Mesenchymal stem cell (in vitro differentiated cells and primary cell): ENCODE measurements around the gene PIKFYVE.
A peak's percentile ranks its signal among the peaks of the same experiment; 100 is the strongest.

Experiments used
- DNase-seq: peaks from one replicate; pipeline ENCODE4 v3.0.0-alpha.2; 2013
- H2AFZ ChIP-seq: one replicate; pipeline ENCODE4 v1.6.1; 2013; ENCODE audit warnings: low read depth, mild to moderate bottlenecking, control low read depth, inconsistent platforms, low read length, moderate library complexity
- H2AK5ac ChIP-seq: 2 replicates; pipeline ENCODE4 v1.6.1; 2013; ENCODE audit warnings: low read length, moderate library complexity, mild to moderate bottlenecking, inconsistent platforms; ENCODE audit not compliant: severe bottlenecking
- H2BK120ac ChIP-seq: one replicate; pipeline ENCODE4 v1.6.1; 2013; ENCODE audit warnings: low read depth, mild to moderate bottlenecking, inconsistent platforms, low read length, moderate library complexity
- H2BK12ac ChIP-seq, 2 experiments: one replicate each; pipeline ENCODE4 v1.6.1; 2013; ENCODE audit warnings: inconsistent platforms in 2 of 2, low read length in 2 of 2, mild to moderate bottlenecking in 2 of 2, moderate library complexity in 2 of 2, control low read depth in 1 of 2
- H2BK15ac ChIP-seq: one replicate; pipeline ENCODE4 v1.6.1; 2013; ENCODE audit warnings: mild to moderate bottlenecking, low read depth, inconsistent platforms; ENCODE audit not compliant: poor library complexity, severe bottlenecking
- H2BK5ac ChIP-seq: 2 replicates; pipeline ENCODE4 v1.6.1; 2013; ENCODE audit warnings: low read depth, mild to moderate bottlenecking, low read length, control low read depth, inconsistent platforms; ENCODE audit not compliant: poor library complexity, severe bottlenecking
- H3K14ac ChIP-seq, 2 experiments: one replicate each; pipeline ENCODE4 v1.6.1; 2013; ENCODE audit warnings: inconsistent platforms in 2 of 2, low read length in 2 of 2, control low read depth in 1 of 2, mild to moderate bottlenecking in 1 of 2, moderate library complexity in 1 of 2
- H3K18ac ChIP-seq, 2 experiments: one replicate each; pipeline ENCODE4 v1.6.1; 2013; ENCODE audit warnings: inconsistent platforms in 2 of 2, low read length in 2 of 2, control low read depth in 1 of 2, low read depth in 1 of 2, mild to moderate bottlenecking in 1 of 2
- H3K23ac ChIP-seq, 2 experiments: one replicate each; pipeline ENCODE4 v1.6.1; 2013; ENCODE audit warnings: inconsistent platforms in 2 of 2, low read length in 2 of 2, mild to moderate bottlenecking in 2 of 2, moderate library complexity in 2 of 2, control low read depth in 1 of 2
- H3K27ac ChIP-seq: 2 replicates; pipeline ENCODE4 v1.5.1; 2013; ENCODE audit warnings: mild to moderate bottlenecking, moderate library complexity, low read length, control low read depth, inconsistent platforms; ENCODE audit not compliant: poor library complexity, severe bottlenecking
- H3K27me3 ChIP-seq, 2 experiments: 2 replicates each; pipeline versions ENCODE4 v1.6.1 to v1.7.0; 2013; ENCODE audit warnings: low read length in 2 of 2, mild to moderate bottlenecking in 2 of 2, moderate library complexity in 2 of 2, control low read depth in 1 of 2, inconsistent platforms in 1 of 2; ENCODE audit not compliant: control insufficient read depth in 1 of 2, insufficient read depth in 1 of 2
- H3K36me3 ChIP-seq, 2 experiments: 2 replicates each; pipeline versions ENCODE4 v1.6.1 to v1.7.0; 2013; ENCODE audit warnings: low read length in 2 of 2, control low read depth in 1 of 2, inconsistent platforms in 1 of 2, low read depth in 1 of 2, mild to moderate bottlenecking in 1 of 2; ENCODE audit not compliant: insufficient read depth in 2 of 2, control insufficient read depth in 1 of 2
- H3K4ac ChIP-seq, 2 experiments: one replicate each; pipeline ENCODE4 v1.6.1; 2013; ENCODE audit warnings: inconsistent platforms in 2 of 2, low read length in 2 of 2, mild to moderate bottlenecking in 2 of 2, moderate library complexity in 2 of 2, control low read depth in 1 of 2, low read depth in 1 of 2
- H3K4me1 ChIP-seq: 2 replicates; pipeline ENCODE4 v1.6.1; 2013; ENCODE audit warnings: low read depth, low read length, control low read depth; ENCODE audit not compliant: control insufficient read depth, insufficient read depth
- H3K4me2 ChIP-seq: 2 replicates; pipeline ENCODE4 v1.6.1; 2013; ENCODE audit warnings: low read length, mild to moderate bottlenecking, inconsistent platforms; ENCODE audit not compliant: poor library complexity, severe bottlenecking
- H3K4me3 ChIP-seq, 2 experiments: 2 replicates each; pipeline versions ENCODE4 v1.5.1 to v1.7.0; 2013; ENCODE audit warnings: low read length in 2 of 2, mild to moderate bottlenecking in 2 of 2, control low read depth in 1 of 2, low read depth in 1 of 2; ENCODE audit not compliant: insufficient read depth in 1 of 2
- H3K79me1 ChIP-seq: replicated peaks from 2 replicates; pipeline ENCODE4 v1.6.1; 2013; ENCODE audit warnings: mild to moderate bottlenecking, control low read depth, low read length, inconsistent platforms; ENCODE audit not compliant: poor library complexity, severe bottlenecking
- H3K9ac ChIP-seq: 2 replicates; pipeline ENCODE4 v1.7.0; 2013; ENCODE audit warnings: mild to moderate bottlenecking, low read length, moderate library complexity
- H3K9me3 ChIP-seq: 2 replicates; pipeline ENCODE4 v1.7.0; 2013; ENCODE audit warnings: mild to moderate bottlenecking, low read length; ENCODE audit not compliant: control insufficient read depth
- H4K8ac ChIP-seq: one replicate; pipeline ENCODE4 v1.6.1; 2013; ENCODE audit warnings: inconsistent platforms, mild to moderate bottlenecking, low read length, moderate library complexity
- H4K91ac ChIP-seq: one replicate; pipeline ENCODE4 v1.6.1; 2013; ENCODE audit warnings: mild to moderate bottlenecking, low read length, inconsistent platforms
- WGBS: methylation state at CpG from one replicate; pipeline ENCODE4 v1.1.7; 2013; ENCODE audit warnings: mixed read lengths; 5-methylcytosine and 5-hydroxymethylcytosine counted together

The PIKFYVE gene

DNA sequence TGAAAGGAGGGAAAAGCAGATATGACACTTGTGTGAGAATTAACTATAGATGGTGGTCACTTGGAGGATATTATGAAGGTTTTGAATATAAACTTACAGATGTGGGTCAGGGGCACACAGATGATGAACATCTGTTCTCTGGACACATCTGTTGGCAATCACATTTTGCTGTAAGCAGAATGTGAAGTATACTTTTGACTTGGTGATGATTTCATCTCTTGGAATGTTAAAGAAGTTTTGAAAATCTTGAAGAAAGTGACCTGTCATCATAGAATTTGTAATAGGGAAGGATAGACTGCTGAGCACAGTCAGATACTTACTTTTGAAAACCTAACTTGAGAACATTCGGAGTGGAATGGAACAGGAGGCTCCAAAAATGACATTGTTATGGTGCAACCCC, 40.2 kb downstream of the PIKFYVE start:
- H2BK15ac ChIP-seq = no peak overlapping the region
- H3K9me3 ChIP-seq = no peaks in the 10 kb centered on the region
- H3K18ac ChIP-seq = no peak overlapping the region
- H2AK5ac ChIP-seq = no peak overlapping the region
- H3K27me3 ChIP-seq = no peaks in the 10 kb centered on the region
- H2BK120ac ChIP-seq = no peak overlapping the region
- no peak overlapping the region for H2AFZ ChIP-seq
- no peaks in the 10 kb centered on the region for H3K4me1 ChIP-seq
- no peak overlapping the region for H4K91ac ChIP-seq
- H3K4ac ChIP-seq = no peak overlapping the region
- H3K9ac ChIP-seq = no peak overlapping the region
- no peak overlapping the region for H2BK5ac ChIP-seq
- H3K4me2 ChIP-seq = no peak overlapping the region
- peaks cover 5% of the 10 kb centered on the region for H3K79me1 ChIP-seq
- H3K23ac ChIP-seq = no peak overlapping the region
- DNase-seq = no peak
- no peak overlapping the region for H3K14ac ChIP-seq
- no peak overlapping the region for H3K27ac ChIP-seq
- H2BK12ac ChIP-seq = no peak overlapping the region
- H4K8ac ChIP-seq = no peak overlapping the region
- H3K4me3 ChIP-seq = no peak overlapping the region
- 100% methylated on average over 1 of the region's 1 CpG for WGBS
- H3K36me3 ChIP-seq = peaks cover 8 to 63% of the 10 kb centered on the region in 2 experiments

GRCh38 chr2:208311321-208311720, 45.3 kb downstream of the PIKFYVE start:
- Histone ChIP-seq H2BK12ac (no peak overlapping the region), H3K14ac (no peak overlapping the region), H3K27ac (no peak overlapping the region), H3K79me1 (peaks cover 6% of the 10 kb centered on the region), H4K91ac (no peak overlapping the region), H3K4me2 (no peak overlapping the region), H4K8ac (no peak overlapping the region), H3K9me3 (no peaks in the 10 kb centered on the region), H2AFZ (no peak overlapping the region), H2BK5ac (no peak overlapping the region), H2AK5ac (no peak overlapping the region), H3K36me3 (peaks cover 10 to 26% of the 10 kb centered on the region in 2 experiments), H2BK120ac (no peak overlapping the region), H3K27me3 (no peaks in the 10 kb centered on the region), H3K4me1 (no peaks in the 10 kb centered on the region), H3K4ac (no peak overlapping the region), H3K4me3 (no peak overlapping the region), H3K9ac (no peak overlapping the region), H3K18ac (no peak overlapping the region), H3K23ac (no peak overlapping the region), H2BK15ac (no peak overlapping the region)
- no peak for DNase-seq
- WGBS = 96% methylated on average over 2 of the region's 2 CpGs

DNA sequence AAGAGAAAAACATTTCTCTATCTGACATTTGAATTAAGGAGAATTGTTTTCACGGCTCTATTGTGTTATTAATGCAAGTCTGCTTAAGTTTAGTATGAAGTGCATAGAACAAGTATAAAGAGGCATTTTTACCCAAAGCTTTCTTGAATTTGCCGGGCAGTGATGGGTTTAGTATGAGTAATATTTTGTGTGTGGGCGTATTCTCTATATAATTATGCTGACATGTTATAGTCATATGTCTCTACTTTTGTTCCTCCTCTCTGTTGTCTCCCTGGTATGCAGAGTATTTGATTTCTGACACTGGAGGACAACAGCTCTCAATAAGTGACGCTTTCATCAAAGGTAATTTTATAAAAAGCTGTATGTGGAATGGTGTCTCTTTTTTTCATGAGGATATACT, 45.9 kb downstream of the PIKFYVE start:
- Histone ChIP-seq H3K79me1 (peaks cover 4% of the 10 kb centered on the region), H3K9me3 (no peaks in the 10 kb centered on the region), H2BK12ac (no peak overlapping the region), H3K14ac (no peak overlapping the region), H2BK120ac (no peak overlapping the region), H3K36me3 (peaks cover 10 to 30% of the 10 kb centered on the region in 2 experiments), H3K23ac (no peak overlapping the region), H4K8ac (no peak overlapping the region), H3K9ac (peak overlapping the region; percentile 24), H2BK5ac (no peak overlapping the region), H3K4ac (no peak overlapping the region), H3K4me1 (no peaks in the 10 kb centered on the region), H3K27me3 (no peaks in the 10 kb centered on the region), H2AFZ (no peak overlapping the region), H3K4me2 (no peak overlapping the region), H3K27ac (no peak overlapping the region), H2BK15ac (no peak overlapping the region), H3K18ac (no peak overlapping the region), H3K4me3 (no peak overlapping the region), H2AK5ac (no peak overlapping the region), H4K91ac (no peak overlapping the region)
- DNase-seq = no peak
- WGBS = 100% methylated on average over 2 of the region's 4 CpGs

- Histone ChIP-seq H3K9ac (peak overlapping the region; percentile 37), H4K91ac (no peak overlapping the region), H3K23ac (no peak overlapping the region), H3K14ac (no peak overlapping the region), H2AK5ac (no peak overlapping the region), H2BK5ac (no peak overlapping the region), H3K18ac (no peak overlapping the region), H2BK15ac (no peak overlapping the region), H3K4me2 (no peak overlapping the region), H3K4me1 (no peaks in the 10 kb centered on the region), H3K27me3 (no peaks in the 10 kb centered on the region), H3K4me3 (no peak overlapping the region), H3K79me1 (peaks cover 2% of the 10 kb centered on the region), H2BK12ac (no peak overlapping the region), H2AFZ (no peak overlapping the region), H4K8ac (no peak overlapping the region), H3K27ac (no peak overlapping the region), H3K9me3 (no peaks in the 10 kb centered on the region), H2BK120ac (no peak overlapping the region), H3K36me3 (peaks cover 10 to 33% of the 10 kb centered on the region in 2 experiments), H3K4ac (no peak overlapping the region)
- no peak for DNase-seq
- 99% methylated on average over 7 of the region's 8 CpGs for WGBS
Observed at GRCh38 chr2:208315081-208315788, 49.2 kb downstream of the PIKFYVE start.
